Measurements from ENCODE around the gene CT45A7.
"Not testable (repeated sequence)": the region's sequence is repeated elsewhere in the genome, so short reads cannot be mapped to it uniquely, and the experiment has no call there.

Gene CT45A7

GRCh38 chrX:135837180-135837579 lies at the start of gene CT45A7:
CT45A7 (minus strand) TSS chrX:135837280; CDS start chrX:135833533, 3,747 bp downstream.
- not testable (repeated sequence) for DNase-seq (ENCODE audit: low spot score)

- DNase-seq (ENCODE audit: low spot score) = not testable (repeated sequence)
Observed at GRCh38 chrX:135882741-135883140, 45.7 kb upstream of the CT45A7 start.

- not testable (repeated sequence) for DNase-seq (ENCODE audit: low spot score)
Observed at GRCh38 chrX:135871712-135872111, 34.6 kb upstream of the CT45A7 start, which contains the start of gene CT45A9. CT45A9 (minus strand) TSS chrX:135871812; CDS start chrX:135868061, 3,751 bp downstream.

- DNase-seq (ENCODE audit: low spot score) = not testable (repeated sequence)
Observed at GRCh38 chrX:135854438-135854837, 17.4 kb upstream of the CT45A7 start, which contains the start of gene CT45A8. CT45A8 (minus strand) TSS chrX:135854538; CDS start chrX:135850783, 3,755 bp downstream.

- not testable (repeated sequence) for DNase-seq (ENCODE audit: low spot score)
Observed at GRCh38 chrX:135819912-135820311, 17.2 kb downstream of the CT45A7 start, which contains the start of gene CT45A2. CT45A2 (minus strand) TSS chrX:135820012; CDS start chrX:135816265, 3,747 bp downstream.

- DNase-seq (ENCODE audit: low spot score) = not testable (repeated sequence)
Observed at GRCh38 chrX:135802687-135803086, 34.4 kb downstream of the CT45A7 start, which contains the start of gene CT45A6. CT45A6 (minus strand) TSS chrX:135802787; CDS start chrX:135798993, 3,794 bp downstream.

- not testable (repeated sequence) for DNase-seq (ENCODE audit: low spot score)
Observed at GRCh38 chrX:135785403-135785802, 51.7 kb downstream of the CT45A7 start, which contains the start of gene CT45A5. CT45A5 (minus strand) TSS chrX:135785503; CDS start chrX:135781729, 3,774 bp downstream.
